Measurements from ENCODE around the gene LAMC1. TPM values are rescaled to one million over a fixed set of nuclear protein-coding genes. Genes with fewer than 3 reads are reported as not detected.

The LAMC1 gene
- total and polyA plus RNA-seq, 2 donors (not counting 1 experiment from before 2014, with no cell fraction given): 11.5 to 34.0 TPM

- H3K4me2 ChIP-seq (replicated peaks; ENCODE audit: low read depth, low read length, poor library complexity, severe bottlenecking): no peak overlapping the region
- H3K4me1 Mint-ChIP-seq: peaks cover 15% of the 10 kb centered on the region
Measured at GRCh38 chr1:183093786-183094298, 70.6 kb downstream of the LAMC1 start.

GRCh38 chr1:183094351-183094750, 71.1 kb downstream of the LAMC1 start:
- Mint-ChIP-seq H3K27me3 (no peaks in the 10 kb centered on the region), H3K4me1 (peaks cover 11% of the 10 kb centered on the region), H3K4me3 (no peak overlapping the region), H3K9me3 (ENCODE audit: insufficient read depth) (no peaks in the 10 kb centered on the region), H3K27ac (no peak overlapping the region)
- H3K4me2 ChIP-seq (replicated peaks; ENCODE audit: low read depth, low read length, poor library complexity, severe bottlenecking): no peak overlapping the region
- peaks cover 25% of the 10 kb centered on the region for H3K79me2 ChIP-seq (ENCODE audit: control insufficient read depth, insufficient read depth, low read length)
- no peak overlapping the region for H3K9ac ChIP-seq (ENCODE audit: low read length)
- no peak overlapping the region for H2AFZ ChIP-seq (ENCODE audit: insufficient read depth, low read depth, low read length, poor library complexity, severe bottlenecking)
- no peak overlapping the region for H3K4me3 ChIP-seq (ENCODE audit: control extremely low read depth in 1 of 5, extremely low read depth in 1 of 5, insufficient read depth in 1 of 5, low read depth in 2 of 5, low read length in 4 of 5)
- intact Hi-C loops (cut with micrococcal nuclease): no loop called here
- no peaks in the 10 kb centered on the region for H3K36me3 ChIP-seq (replicated peaks in 1 of 2; ENCODE audit: control extremely low read depth in 1 of 2, control insufficient read depth in 1 of 2, extremely low read depth in 1 of 2, insufficient read depth in 2 of 2, low read length in 1 of 2)
- H3K27me3 ChIP-seq (replicated peaks in 1 of 4; ENCODE audit: control extremely low read depth in 1 of 4, control insufficient read depth in 3 of 4, insufficient read depth in 4 of 4, low read length in 3 of 4): no peaks in the 10 kb centered on the region
- DNase-seq (no peak), ATAC-seq (ENCODE audit: low read depth) (no peak)
- ChIA-PET POLR2A (no interaction called here), CTCF (interaction anchor here (1.3 kb wide), 1 partner anchor 131 kb away, joined by 4 read pairs; no protein-coding TSS in a partner anchor)
- WGBS (ENCODE audit: insufficient coverage): 86% methylated on average over 1 of the region's 2 CpGs
- H3K27ac ChIP-seq (ENCODE audit: low read length in 2 of 2): no peak overlapping the region
- no peaks in the 10 kb centered on the region for H3K9me3 ChIP-seq (ENCODE audit: control extremely low read depth in 1 of 3, control insufficient read depth in 2 of 3, insufficient read depth in 1 of 3, low read length in 2 of 3)
- no peak for TF ChIP-seq EZH2 (IDR thresholded peaks at IDR 0.05; ENCODE audit: borderline replicate concordance, insufficient read depth, low read depth, low read length, poor library complexity, severe bottlenecking)
- TF ChIP-seq, protein P1, sequence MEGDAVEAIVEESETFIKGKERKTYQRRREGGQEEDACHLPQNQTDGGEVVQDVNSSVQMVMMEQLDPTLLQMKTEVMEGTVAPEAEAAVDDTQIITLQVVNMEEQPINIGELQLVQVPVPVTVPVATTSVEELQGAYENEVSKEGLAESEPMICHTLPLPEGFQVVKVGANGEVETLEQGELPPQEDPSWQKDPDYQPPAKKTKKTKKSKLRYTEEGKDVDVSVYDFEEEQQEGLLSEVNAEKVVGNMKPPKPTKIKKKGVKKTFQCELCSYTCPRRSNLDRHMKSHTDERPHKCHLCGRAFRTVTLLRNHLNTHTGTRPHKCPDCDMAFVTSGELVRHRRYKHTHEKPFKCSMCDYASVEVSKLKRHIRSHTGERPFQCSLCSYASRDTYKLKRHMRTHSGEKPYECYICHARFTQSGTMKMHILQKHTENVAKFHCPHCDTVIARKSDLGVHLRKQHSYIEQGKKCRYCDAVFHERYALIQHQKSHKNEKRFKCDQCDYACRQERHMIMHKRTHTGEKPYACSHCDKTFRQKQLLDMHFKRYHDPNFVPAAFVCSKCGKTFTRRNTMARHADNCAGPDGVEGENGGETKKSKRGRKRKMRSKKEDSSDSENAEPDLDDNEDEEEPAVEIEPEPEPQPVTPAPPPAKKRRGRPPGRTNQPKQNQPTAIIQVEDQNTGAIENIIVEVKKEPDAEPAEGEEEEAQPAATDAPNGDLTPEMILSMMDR (IDR thresholded peaks at IDR 0.05): no peak
- H4K20me1 ChIP-seq (ENCODE audit: control insufficient read depth, insufficient read depth, low read length, poor library complexity, severe bottlenecking): peaks cover 24% of the 10 kb centered on the region
- peaks cover 0 to 5% of the 10 kb centered on the region in 2 donors for H3K4me1 ChIP-seq (ENCODE audit: control insufficient read depth in 2 of 2, insufficient read depth in 2 of 2, low read length in 2 of 2)

More at GRCh38 chr1:183093786-183094298, 70.6 kb downstream of the LAMC1 start:
- Mint-ChIP-seq H3K27me3 (no peaks in the 10 kb centered on the region), H3K4me3 (no peak overlapping the region), H3K9me3 (ENCODE audit: insufficient read depth) (no peaks in the 10 kb centered on the region), H3K27ac (no peak overlapping the region)
- H3K27ac ChIP-seq (ENCODE audit: low read length in 2 of 2): no peak overlapping the region
- DNase-seq (no peak), ATAC-seq (ENCODE audit: low read depth) (no peak)
- POLR2A ChIA-PET: no interaction called here
- no peak overlapping the region for H2AFZ ChIP-seq (ENCODE audit: insufficient read depth, low read depth, low read length, poor library complexity, severe bottlenecking)
- intact Hi-C loops (cut with micrococcal nuclease): no loop called here
- H3K9me3 ChIP-seq (ENCODE audit: control extremely low read depth in 1 of 3, control insufficient read depth in 2 of 3, insufficient read depth in 1 of 3, low read length in 2 of 3): no peaks in the 10 kb centered on the region
- no peak overlapping the region for H3K9ac ChIP-seq (ENCODE audit: low read length)
- CTCF ChIA-PET: no interaction called here
- peaks cover 29% of the 10 kb centered on the region for H4K20me1 ChIP-seq (ENCODE audit: control insufficient read depth, insufficient read depth, low read length, poor library complexity, severe bottlenecking)
- H3K4me3 ChIP-seq (ENCODE audit: control extremely low read depth in 1 of 5, extremely low read depth in 1 of 5, insufficient read depth in 1 of 5, low read depth in 2 of 5, low read length in 4 of 5): no peak overlapping the region
- peaks cover 0 to 5% of the 10 kb centered on the region in 2 donors for H3K4me1 ChIP-seq (ENCODE audit: control insufficient read depth in 2 of 2, insufficient read depth in 2 of 2, low read length in 2 of 2)
- peaks cover 29% of the 10 kb centered on the region for H3K79me2 ChIP-seq (ENCODE audit: control insufficient read depth, insufficient read depth, low read length)
- H3K27me3 ChIP-seq (replicated peaks in 1 of 4; ENCODE audit: control extremely low read depth in 1 of 4, control insufficient read depth in 3 of 4, insufficient read depth in 4 of 4, low read length in 3 of 4): no peaks in the 10 kb centered on the region
- TF ChIP-seq EZH2 (IDR thresholded peaks at IDR 0.05; ENCODE audit: borderline replicate concordance, insufficient read depth, low read depth, low read length, poor library complexity, severe bottlenecking): no peak
- TF ChIP-seq, protein P1 (IDR thresholded peaks at IDR 0.05): no peak
- WGBS (ENCODE audit: insufficient coverage): 100% methylated on average over 1 of the region's 1 CpG
- H3K36me3 ChIP-seq (replicated peaks in 1 of 2; ENCODE audit: control extremely low read depth in 1 of 2, control insufficient read depth in 1 of 2, extremely low read depth in 1 of 2, insufficient read depth in 2 of 2, low read length in 1 of 2): no peaks in the 10 kb centered on the region

Data from B cell (primary cell).